GM21447 (cell line): ENCODE data around the gene ZKSCAN1.

Source experiments
- ATAC-seq: cut with Tn5 transposase; IDR thresholded peaks from one replicate; pipeline ENCODE4 v1.9.1; 2021; ENCODE audit not compliant: unreplicated experiment

The ZKSCAN1 gene

GRCh38 chr7:100034871-100035510 is 19.6 kb downstream of the ZKSCAN1 start:
- ATAC-seq = no peak

DNA sequence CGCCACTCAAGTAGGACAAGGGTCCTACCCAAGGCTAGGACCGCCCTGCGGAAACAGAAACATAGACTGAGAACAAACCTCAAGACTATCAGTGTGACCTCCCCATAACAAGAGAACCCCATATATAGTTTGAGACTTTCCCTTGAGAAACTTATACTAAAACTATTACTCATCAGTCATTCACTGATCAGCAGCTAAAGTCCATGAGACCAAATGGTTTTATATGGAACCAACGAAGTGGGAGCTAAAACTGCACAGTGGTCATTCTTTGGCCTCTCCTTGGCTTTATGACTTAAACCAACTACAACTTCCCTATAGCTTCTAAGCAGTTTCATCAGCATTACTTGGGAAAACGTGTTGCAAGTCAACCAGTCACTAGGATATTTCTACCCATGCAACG is 20.5 kb downstream of the ZKSCAN1 start:
- ATAC-seq = no peak

DNA sequence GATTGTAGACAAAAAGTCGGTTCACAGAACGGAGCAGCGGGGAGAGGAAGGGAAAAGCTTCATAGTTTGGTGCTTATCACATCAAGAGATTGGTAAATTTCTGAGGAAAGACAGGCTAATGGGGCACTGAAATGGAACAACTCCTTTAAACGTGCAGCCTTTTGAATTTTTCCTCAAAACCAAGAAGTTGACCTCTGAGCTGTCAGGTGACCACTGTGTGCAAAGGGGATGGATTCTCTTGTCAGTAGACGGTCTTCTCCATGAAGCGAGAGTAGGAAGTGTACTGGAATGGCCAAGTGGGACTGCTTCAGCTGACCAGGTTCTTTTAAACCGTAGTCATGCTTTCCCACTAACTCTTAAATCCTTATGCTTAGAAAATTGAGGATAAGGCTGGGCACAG is 22.9 kb downstream of the ZKSCAN1 start:
- no peak for ATAC-seq

DNA sequence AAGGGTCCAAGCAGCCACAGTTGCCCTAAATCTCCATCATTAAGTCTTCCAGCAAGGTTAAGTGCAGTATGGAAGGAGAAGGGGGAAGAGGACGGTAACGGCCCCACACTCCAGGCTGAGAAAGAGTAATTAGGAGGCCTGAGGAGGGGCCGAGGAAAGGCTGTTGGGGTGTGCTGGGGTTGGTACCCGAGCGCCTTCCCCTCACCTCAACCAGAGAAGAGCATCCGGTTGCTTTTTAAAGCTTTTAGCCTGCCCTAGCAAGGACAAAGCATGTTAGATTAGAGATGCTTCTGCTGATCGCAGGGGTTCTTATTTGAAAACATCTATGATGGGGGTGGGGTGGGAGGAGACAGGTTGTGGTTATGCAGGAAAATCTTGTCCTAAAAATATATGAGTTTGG is 25.2 kb downstream of the ZKSCAN1 start:
- ATAC-seq = no peak

DNA sequence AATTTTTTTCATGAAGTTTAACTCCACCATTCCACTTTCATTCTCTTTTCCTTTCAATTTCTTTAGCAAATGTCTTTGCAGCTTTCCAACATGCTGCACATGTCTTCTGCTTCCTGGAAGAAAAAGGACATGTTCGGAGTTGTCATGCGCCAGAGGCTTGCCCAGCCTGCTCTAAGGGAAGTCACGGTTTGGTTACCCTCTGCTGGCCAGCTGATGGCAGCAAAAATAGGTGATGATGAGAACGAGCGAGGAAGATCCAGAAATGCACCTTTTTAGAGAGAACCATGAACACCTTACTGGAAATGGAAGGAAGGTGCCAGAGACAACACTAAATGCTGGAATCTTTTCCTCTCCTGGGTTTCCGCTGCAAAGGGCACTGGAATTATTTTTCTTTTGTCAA is 29.3 kb downstream of the ZKSCAN1 start:
- no peak for ATAC-seq

GRCh38 chr7:100048680-100049079 is 33.3 kb downstream of the ZKSCAN1 start:
- ATAC-seq = no peak

DNA sequence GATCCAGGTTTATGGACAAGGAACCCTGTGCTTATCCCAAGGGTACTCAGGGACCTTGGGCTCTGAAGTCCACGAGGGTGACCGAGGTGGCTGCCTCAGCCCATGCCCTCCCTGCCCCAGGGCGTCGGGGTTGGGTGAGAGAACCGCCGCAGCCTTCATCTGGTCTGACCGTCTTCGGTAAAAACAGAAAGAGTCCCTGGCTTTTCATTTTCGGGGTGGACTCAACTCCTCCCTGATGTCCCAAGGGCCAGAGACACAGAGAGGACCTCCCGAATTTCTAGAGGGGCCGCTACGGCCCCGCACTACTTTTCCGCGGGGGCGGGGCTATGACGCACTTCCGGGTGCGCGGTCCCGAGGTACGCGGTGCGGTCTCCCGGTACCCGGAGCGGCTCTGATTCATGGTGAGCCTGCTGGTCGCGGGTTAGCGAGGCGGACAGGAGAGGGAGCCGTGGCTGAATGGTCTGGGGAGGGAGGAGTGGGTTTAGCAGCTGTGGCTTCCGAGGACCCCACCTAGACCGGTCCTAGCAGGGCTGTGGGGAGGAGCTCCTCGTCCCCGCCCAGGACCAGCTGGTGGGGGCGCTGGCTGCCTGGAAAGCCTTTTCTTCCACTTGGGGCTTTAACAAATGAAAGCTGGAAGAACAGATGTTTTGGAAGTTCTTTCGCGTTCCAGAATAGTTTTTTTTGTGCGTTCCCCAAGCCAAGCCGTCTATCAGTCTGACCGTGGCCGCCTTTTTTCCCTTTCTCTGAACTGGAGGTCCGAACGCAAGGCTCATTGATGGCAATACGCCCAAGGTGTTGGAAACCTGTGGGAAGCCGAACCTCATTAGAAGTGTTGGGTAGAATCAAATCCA is 34.3 kb downstream of the ZKSCAN1 start, which contains the start of gene ZSCAN21:
Gene ZSCAN21, plus strand, starts transcription at position 334 of the 851 bp plus-strand sequence. CDS start 7,233 bp downstream, outside the sequence.
- peak; percentile 85 for ATAC-seq

- ATAC-seq = no peak
Measured at GRCh38 chr7:100051611-100052010, 36.2 kb downstream of the ZKSCAN1 start.

GRCh38 chr7:100053215-100053614 is 37.8 kb downstream of the ZKSCAN1 start:
- ATAC-seq = no peak

DNA sequence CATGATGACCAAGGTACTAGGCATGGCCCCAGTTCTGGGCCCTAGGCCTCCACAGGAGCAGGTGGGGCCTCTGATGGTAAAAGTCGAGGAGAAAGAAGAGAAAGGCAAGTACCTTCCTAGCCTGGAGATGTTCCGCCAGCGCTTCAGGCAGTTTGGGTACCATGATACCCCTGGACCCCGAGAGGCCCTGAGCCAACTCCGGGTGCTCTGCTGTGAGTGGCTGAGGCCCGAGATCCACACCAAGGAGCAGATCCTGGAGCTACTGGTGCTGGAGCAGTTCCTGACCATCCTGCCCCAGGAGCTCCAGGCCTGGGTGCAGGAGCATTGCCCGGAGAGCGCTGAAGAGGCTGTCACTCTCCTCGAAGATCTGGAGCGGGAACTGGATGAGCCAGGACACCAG is 41.6 kb downstream of the ZKSCAN1 start:
- ATAC-seq = no peak

DNA sequence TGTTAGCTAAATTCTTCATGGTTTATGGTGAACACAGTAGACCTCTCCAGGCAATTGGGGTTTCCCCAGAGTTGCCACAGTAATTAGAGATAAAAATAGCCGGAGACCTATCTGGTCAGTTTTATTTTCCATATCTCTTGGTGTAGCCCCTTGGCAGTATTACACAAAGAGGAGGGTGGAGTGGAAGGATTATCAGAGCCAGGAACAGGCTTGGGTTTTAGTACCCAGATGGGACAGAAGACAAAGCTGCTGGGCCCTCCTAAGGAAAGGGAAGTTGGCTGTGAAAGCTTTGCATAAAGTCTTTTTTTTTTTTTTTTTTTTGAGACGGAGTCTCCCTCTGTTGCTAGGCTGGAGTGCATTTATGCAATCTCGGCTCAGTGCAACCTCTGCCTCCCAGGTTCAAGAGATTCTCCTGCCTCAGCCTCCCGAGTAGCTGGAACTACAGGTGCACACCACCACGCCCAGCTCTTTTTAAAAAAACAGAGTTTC is 43.9 kb downstream of the ZKSCAN1 start:
- no peak for ATAC-seq

GRCh38 chr7:100061518-100062193 is 46.3 kb downstream of the ZKSCAN1 start:
- no peak for ATAC-seq

GRCh38 chr7:100063376-100063775 is 48.0 kb downstream of the ZKSCAN1 start:
- ATAC-seq = no peak

DNA sequence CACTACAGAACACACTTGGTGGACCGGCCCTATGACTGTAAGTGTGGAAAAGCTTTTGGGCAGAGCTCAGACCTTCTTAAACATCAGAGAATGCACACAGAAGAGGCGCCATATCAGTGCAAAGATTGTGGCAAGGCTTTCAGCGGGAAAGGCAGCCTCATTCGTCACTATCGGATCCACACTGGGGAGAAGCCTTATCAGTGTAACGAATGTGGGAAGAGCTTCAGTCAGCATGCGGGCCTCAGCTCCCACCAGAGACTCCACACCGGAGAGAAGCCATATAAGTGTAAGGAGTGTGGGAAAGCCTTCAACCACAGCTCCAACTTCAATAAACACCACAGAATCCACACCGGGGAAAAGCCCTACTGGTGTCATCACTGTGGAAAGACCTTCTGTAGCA is 48.8 kb downstream of the ZKSCAN1 start:
- no peak for ATAC-seq

- ATAC-seq = no peak
Measured at GRCh38 chr7:100065452-100066186, 50.2 kb downstream of the ZKSCAN1 start.

DNA sequence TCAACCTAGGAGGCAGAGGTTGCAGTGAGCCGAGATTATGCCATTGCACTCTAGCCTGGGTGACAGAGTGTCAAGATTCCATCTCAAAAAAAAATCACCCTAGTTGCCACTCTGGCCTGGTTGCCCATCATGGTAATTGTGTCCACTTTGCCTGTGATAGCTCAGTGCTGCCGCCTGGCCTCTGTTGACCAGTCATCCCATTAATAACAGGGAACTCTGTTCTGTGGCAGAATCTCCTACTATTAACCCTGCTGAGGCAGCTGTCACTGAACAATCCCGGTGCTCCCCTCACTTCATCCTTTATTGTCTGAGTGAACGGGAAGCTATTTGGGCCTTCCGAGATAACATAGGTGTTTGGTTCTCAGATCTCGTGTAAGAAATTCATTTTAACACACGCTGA is 51.6 kb downstream of the ZKSCAN1 start:
- ATAC-seq = no peak

DNA sequence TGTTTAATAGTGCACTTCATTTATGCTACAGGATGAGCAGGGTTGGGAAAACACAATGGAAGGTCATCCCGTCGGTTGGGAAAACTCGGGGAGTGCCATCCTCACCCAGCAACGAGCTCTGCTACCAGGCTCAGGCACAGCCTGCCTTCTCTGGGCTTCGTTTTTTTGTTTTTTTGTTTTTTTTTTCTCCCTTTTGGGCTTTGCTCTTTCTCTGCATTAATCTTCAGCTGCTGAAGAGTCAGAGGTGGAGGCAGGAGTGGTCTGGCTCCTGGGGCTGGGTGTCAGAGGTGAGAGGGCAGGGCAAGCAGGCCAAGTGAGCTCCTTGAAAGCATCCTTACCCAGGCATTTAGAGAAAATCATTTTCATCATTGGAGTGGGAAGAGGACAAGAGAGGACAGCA is 54.6 kb downstream of the ZKSCAN1 start:
- no peak for ATAC-seq

DNA sequence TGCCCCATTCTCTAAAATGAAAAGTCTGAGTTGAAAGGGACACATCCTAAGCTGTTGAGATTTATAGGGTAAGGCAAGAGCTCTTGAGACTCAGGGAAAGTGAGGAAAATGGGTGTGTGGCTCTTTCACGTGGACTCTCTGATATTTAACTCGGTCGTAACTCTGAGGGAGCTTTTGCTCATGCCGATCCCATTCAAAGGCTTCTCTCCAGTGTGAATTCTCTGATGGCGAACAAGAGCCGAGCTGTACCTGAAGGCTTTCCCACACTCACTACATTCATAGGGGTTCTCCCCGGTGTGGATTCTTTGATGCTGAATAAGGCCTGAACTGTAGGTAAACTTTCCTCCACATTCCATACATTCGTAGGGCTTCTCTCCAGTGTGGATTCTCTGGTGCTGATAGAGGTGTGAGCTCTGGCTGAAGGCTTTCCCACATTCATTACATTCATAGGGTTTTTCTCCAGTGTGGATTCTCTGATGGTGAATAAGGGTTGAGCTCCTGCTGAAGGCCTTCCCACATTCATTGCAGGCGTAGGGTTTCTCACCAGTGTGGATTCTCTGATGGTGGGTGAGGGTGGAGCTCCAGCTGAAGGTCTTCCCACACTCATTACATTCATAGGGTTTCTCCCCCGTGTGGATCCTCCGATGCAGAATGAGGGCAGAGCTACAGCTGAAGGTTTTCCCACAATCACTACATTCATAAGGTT is 55.8 kb downstream of the ZKSCAN1 start:
- no peak for ATAC-seq

DNA sequence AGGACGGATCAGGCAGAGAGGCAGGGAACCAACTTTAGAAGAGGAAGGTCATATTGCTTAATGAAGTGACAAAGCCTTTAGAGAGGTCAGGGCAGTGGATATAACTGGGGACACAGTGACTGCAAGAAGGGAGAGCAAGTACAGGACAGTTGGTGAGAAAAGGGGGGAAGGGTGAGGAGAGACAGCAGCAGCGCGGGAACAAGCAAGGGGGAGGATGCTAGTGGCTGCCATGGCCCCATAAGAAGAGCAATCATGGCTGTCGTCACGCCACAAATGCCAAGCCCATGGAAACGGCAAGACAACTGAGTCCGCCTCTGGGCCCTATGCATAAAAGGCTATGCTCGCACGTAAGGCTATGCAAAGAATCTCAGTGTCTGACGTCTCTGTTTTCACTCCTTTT is 57.1 kb downstream of the ZKSCAN1 start:
- ATAC-seq = no peak

DNA sequence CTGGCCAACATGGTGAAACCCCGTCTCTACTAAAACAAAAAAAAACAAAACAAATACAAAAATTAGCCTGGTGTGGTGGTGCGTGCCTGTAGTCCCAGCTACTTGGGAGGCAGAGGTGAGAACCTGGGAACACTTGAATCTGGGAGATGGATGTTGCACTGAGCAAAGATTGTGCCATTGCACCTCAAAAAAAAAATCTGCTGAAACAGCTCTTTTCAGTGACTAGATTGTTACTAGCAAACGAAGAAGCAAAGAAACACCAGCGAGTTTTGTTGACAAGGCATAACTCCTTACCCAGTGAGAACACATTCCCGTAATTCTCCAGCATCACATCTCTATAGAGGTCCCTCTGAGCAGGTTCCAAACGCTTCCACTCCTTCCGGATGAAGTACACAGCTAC is 59.4 kb downstream of the ZKSCAN1 start:
- no peak for ATAC-seq
